Motor neuron (in vitro differentiated cells): ENCODE data around the gene CACNA1I. TPM values are rescaled to one million over a fixed set of nuclear protein-coding genes. Genes with fewer than 3 reads are reported as not detected.
A peak's percentile ranks its signal among the peaks of the same experiment; 100 is the strongest.
"Not testable (repeated sequence)": the region's sequence is repeated elsewhere in the genome, so short reads cannot be mapped to it uniquely, and the experiment has no call there.

Source experiments
- ATAC-seq, 8 experiments: fragments of 200-7000 bp; cut with Tn5 transposase; replicated peaks in 6 of 8; 2 replicates each; pipeline ENCODE4 v1.8.0; 2021; ENCODE audit warnings: mild to moderate bottlenecking in 8 of 8, moderate library complexity in 8 of 8
- H3K27ac ChIP-seq, 2 donors: fragments of 250-450 bp; sonication (Bioruptor Pico); 2 replicates each; pipeline ENCODE4 v1.9.0; 2021; ENCODE audit warnings: antibody characterized with exemption in 2 of 2, mild to moderate bottlenecking in 2 of 2, moderate library complexity in 1 of 2
- H3K4me1 ChIP-seq, 2 donors: fragments of 250-450 bp; sonication (Bioruptor Pico); replicated peaks in 1 of 2; 2 replicates each; pipeline ENCODE4 v1.6.1; 2021; ENCODE audit warnings: antibody characterized with exemption in 2 of 2, mild to moderate bottlenecking in 2 of 2, moderate library complexity in 1 of 2
- H3K4me3 ChIP-seq, 5 donors: fragments of 250-450 bp; sonication (Bioruptor Pico); 2 replicates each; pipeline ENCODE4 v1.9.0; 2021; ENCODE audit warnings: antibody characterized with exemption in 5 of 5, mild to moderate bottlenecking in 5 of 5, moderate library complexity in 4 of 5
- WGBS, 10 experiments: fragments of 450-650 bp; shearing (Covaris generic); methylation state at CpG; one replicate each; pipeline ENCODE4 v1.0.0; 2022; 5-methylcytosine and 5-hydroxymethylcytosine counted together
- in situ Hi-C, 9 experiments: fragments of 400-800 bp; cut with MboI; loops; one replicate each; pipeline ENCODE4 v1.15.0; 2021; ENCODE audit warnings: low sequenced_read_pairs in 9 of 9, low pct_unique_long_range_greater_than_20kb in 2 of 9; ENCODE audit not compliant: unreplicated experiment in 9 of 9
- total RNA-seq, 8 experiments: library from RNA; unstranded; fragments of 300-600 nt; gene quantifications; 2 replicates each; pipeline versions ENCODE4 v1.2.3 to v1.2.4, GENCODE V29; 2022

The CACNA1I gene
- total RNA-seq, result under 1 TPM; 0.09 to 1.00 (median 0.24) TPM

- no peak within 1 kb of the TSS for H3K4me3 ChIP-seq
- H3K27ac ChIP-seq, result no peak within 1 kb of the TSS
- in situ Hi-C loops, result no loop called here
- no peaks in the 10 kb centered on the region for H3K4me1 ChIP-seq
- 0% methylated on average over 1 of the region's 14 CpGs; no CpG with 5 or more reads in 9 of the 10 experiments for WGBS, 10 experiments
- no peak for ATAC-seq
These were observed at the start of gene CACNA1I for GRCh38 chr22:39570665-39571064. CACNA1I (plus strand) TSS chr22:39570753; CDS start chr22:39570753, 0 bp downstream.

- peak overlapping the region; percentile 99 to 100 for H3K27ac ChIP-seq
- H3K4me1 ChIP-seq, result peaks cover 24 to 26% of the 10 kb centered on the region in 2 donors
- in situ Hi-C loops, result loop anchor here in 7 of 9 experiments (25.0 kb wide), 4 partner anchors 109 to 359 kb away; partner anchors contain the start of genes CBX7 (in 6 of the 7), SYNGR1 (in 2 of the 7) and TAB1 (in 1 of the 7)
- WGBS, 10 experiments, result 0 to 21% (median 3%) methylated on average over 1 to 4 of the region's 28 CpGs; no CpG with 5 or more reads in 4 of the 10 experiments
- ATAC-seq, result not testable (repeated sequence)
- peak overlapping the region; percentile 93 to 100 (median 95) for H3K4me3 ChIP-seq
These were observed 49.3 kb upstream of the CACNA1I start for GRCh38 chr22:39521106-39521885.

- Histone ChIP-seq H3K4me3 (peak overlapping the region; percentile 93 to 100 (median 95)), H3K4me1 (peaks cover 24 to 26% of the 10 kb centered on the region in 2 donors)
- 0 to 90% (median 40%) methylated on average over 1 to 2 of the region's 5 CpGs; no CpG with 5 or more reads in 7 of the 10 experiments for WGBS, 10 experiments
- in situ Hi-C loops, result loop anchor here in 7 of 9 experiments (25.0 kb wide), 4 partner anchors 110 to 360 kb away; partner anchors contain the start of genes CBX7 (in 6 of the 7), SYNGR1 (in 2 of the 7) and TAB1 (in 1 of the 7)
- H3K27ac ChIP-seq, ATAC-seq: not testable (repeated sequence)
These were observed 48.5 kb upstream of the CACNA1I start for GRCh38 chr22:39522091-39522490.

GRCh38 chr22:39522567-39523300, 47.8 kb upstream of the CACNA1I start:
- 0 to 100% (median 61%) methylated on average over 1 to 8 of the region's 14 CpGs; no CpG with 5 or more reads in 2 of the 10 experiments for WGBS, 10 experiments
- Histone ChIP-seq H3K27ac (no peak overlapping the region), H3K4me3 (peak overlapping the region; percentile 93 to 100 (median 95)), H3K4me1 (peaks cover 26 to 27% of the 10 kb centered on the region in 2 donors)
- in situ Hi-C loops, result loop anchor here in 7 of 9 experiments (25.0 kb wide), 4 partner anchors 110 to 360 kb away; partner anchors contain the start of genes CBX7 (in 6 of the 7), SYNGR1 (in 2 of the 7) and TAB1 (in 1 of the 7)
- peak in 2 of 8 experiments; percentile 0 for ATAC-seq

GRCh38 chr22:39524089-39524752, 46.3 kb upstream of the CACNA1I start:
- H3K27ac ChIP-seq, result no peak overlapping the region
- no peak overlapping the region for H3K4me3 ChIP-seq
- WGBS, 10 experiments, result 66 to 100% (median 90%) methylated on average over 1 to 6 of the region's 13 CpGs; no CpG with 5 or more reads in 4 of the 10 experiments
- in situ Hi-C loops, result loop anchor here in 7 of 9 experiments (25.0 kb wide), 4 partner anchors 112 to 362 kb away; partner anchors contain the start of genes CBX7 (in 6 of the 7), SYNGR1 (in 2 of the 7) and TAB1 (in 1 of the 7)
- H3K4me1 ChIP-seq, result peaks cover 22 to 24% of the 10 kb centered on the region in 2 donors
- no peak for ATAC-seq

- no peak overlapping the region for H3K4me3 ChIP-seq
- in situ Hi-C loops, result loop anchor here (25.0 kb wide), 6 partner anchors 113 to 837 kb away; partner anchors contain the start of genes CBX7 (in 6 of the 9), SGSM3 (in 2 of the 9), SYNGR1 (in 2 of the 9) and TAB1 (in 1 of the 9)
- no peak overlapping the region for H3K27ac ChIP-seq
- no peak for ATAC-seq
- peaks cover 22 to 26% of the 10 kb centered on the region in 2 donors for H3K4me1 ChIP-seq
- WGBS, 10 experiments, result 0 to 92% (median 80%) methylated on average over 1 to 6 of the region's 10 CpGs; no CpG with 5 or more reads in 2 of the 10 experiments
These were observed 45.5 kb upstream of the CACNA1I start for GRCh38 chr22:39524753-39525657.

- H3K4me1 ChIP-seq, result peaks cover 22 to 26% of the 10 kb centered on the region in 2 donors
- no peak overlapping the region for H3K27ac ChIP-seq
- WGBS, 10 experiments, result 50 to 100% (median 82%) methylated on average over 1 to 4 of the region's 4 CpGs; no CpG with 5 or more reads in 3 of the 10 experiments
- no peak overlapping the region for H3K4me3 ChIP-seq
- in situ Hi-C loops, result loop anchor here in 4 of 9 experiments (25.0 kb wide), 2 partner anchors 512 to 837 kb away; partner anchors contain the start of gene SGSM3 (in 2 of the 4)
- ATAC-seq, result no peak
These were observed 44.9 kb upstream of the CACNA1I start for GRCh38 chr22:39525658-39525975.

GRCh38 chr22:39526736-39527171, 43.8 kb upstream of the CACNA1I start:
- ATAC-seq, result peak in 1 of 8 experiments; percentile 1
- WGBS, 10 experiments, result 62 to 73% methylated on average over 2 of the region's 4 CpGs; no CpG with 5 or more reads in 8 of the 10 experiments
- Histone ChIP-seq H3K4me3 (no peak overlapping the region), H3K4me1 (peaks cover 30 to 31% of the 10 kb centered on the region in 2 donors), H3K27ac (no peak overlapping the region)
- in situ Hi-C loops, result loop anchor here in 4 of 9 experiments (25.0 kb wide), 2 partner anchors 511 to 836 kb away; partner anchors contain the start of gene SGSM3 (in 2 of the 4)

- WGBS, 10 experiments, result 0 to 82% (median 60%) methylated on average over 1 to 5 of the region's 6 CpGs; no CpG with 5 or more reads in 5 of the 10 experiments
- H3K4me3 ChIP-seq, result no peak overlapping the region
- peaks cover 22 to 33% of the 10 kb centered on the region in 2 donors for H3K4me1 ChIP-seq
- ATAC-seq, result peak in 1 of 8 experiments; percentile 1
- in situ Hi-C loops, result loop anchor here in 4 of 9 experiments (25.0 kb wide), 2 partner anchors 510 to 835 kb away; partner anchors contain the start of gene SGSM3 (in 2 of the 4)
- no peak overlapping the region for H3K27ac ChIP-seq
These were observed 43.0 kb upstream of the CACNA1I start for GRCh38 chr22:39527481-39527961.

- 0 to 100% (median 75%) methylated on average over 1 to 2 of the region's 12 CpGs; no CpG with 5 or more reads in 6 of the 10 experiments for WGBS, 10 experiments
- H3K27ac ChIP-seq, result no peak overlapping the region
- H3K4me3 ChIP-seq, result no peak overlapping the region
- in situ Hi-C loops, result loop anchor here in 4 of 9 experiments (25.0 kb wide), 2 partner anchors 509 to 834 kb away; partner anchors contain the start of gene SGSM3 (in 2 of the 4)
- ATAC-seq, result no peak
- peaks cover 16 to 30% of the 10 kb centered on the region in 2 donors for H3K4me1 ChIP-seq
These were observed 42.4 kb upstream of the CACNA1I start for GRCh38 chr22:39528080-39528661.
